Panc1 (cell line): ENCODE data around the gene TBCB. TPM values are rescaled to one million over a fixed set of nuclear protein-coding genes. Genes with fewer than 3 reads are reported as not detected.
A peak's percentile ranks its signal among the peaks of the same experiment; 100 is the strongest.

Experiments used
- ATAC-seq: fragments of 200-7000 bp; cut with Tn5 transposase; 2 replicates; pipeline ENCODE4 v1.9.1; 2020; ENCODE audit warnings: mild to moderate bottlenecking, moderate library complexity
- BruUV-seq: library from RNA; stranded (reverse); fragments of 400-500 nt; replicated peaks from 2 replicates; lab custom pipeline; 2021; lab: Mats Ljungman, UMichigan
- CTCF ChIA-PET: fragments of 300-600 bp; sonication (Branson Sonifier 250); formaldehyde crosslinking; loops from one replicate; lab custom pipeline; 2022; ENCODE audit warnings: antibody characterized with exemption; lab: Charles Lee
- POLR2A ChIA-PET: fragments of 300-600 bp; sonication (Branson Sonifier 250); formaldehyde crosslinking; loops from one replicate; lab custom pipeline; 2022; ENCODE audit warnings: antibody characterized with exemption; lab: Charles Lee
- DNase-seq: peaks from one replicate; pipeline ENCODE4 v3.0.0-alpha.2; 2010; ENCODE audit warnings: low read depth, low spot score
- H3K27ac ChIP-seq: 2 replicates; pipeline ENCODE4 v1.5.1; 2011; ENCODE audit warnings: mild to moderate bottlenecking, low read length, inconsistent platforms
- H3K27me3 ChIP-seq: fragments of 200-500 bp; sonication (Bioruptor generic); 2 replicates; pipeline ENCODE4 v1.6.0; 2014; ENCODE audit warnings: low read length, inconsistent platforms; ENCODE audit not compliant: control insufficient read depth, insufficient read depth
- H3K36me3 ChIP-seq: fragments of 200-500 bp; sonication (Bioruptor generic); 2 replicates; pipeline ENCODE4 v1.5.1; 2014; ENCODE audit warnings: inconsistent platforms, mild to moderate bottlenecking, low read length, moderate library complexity; ENCODE audit not compliant: control insufficient read depth, insufficient read depth
- H3K4me1 ChIP-seq: 2 replicates; pipeline ENCODE4 v1.5.1; 2011; ENCODE audit warnings: inconsistent platforms, mild to moderate bottlenecking, low read length, moderate library complexity; ENCODE audit not compliant: control insufficient read depth, insufficient read depth
- H3K4me3 ChIP-seq, 2 experiments: 2 replicates each; pipeline ENCODE4 v1.5.1; 2011 to 2012; ENCODE audit warnings: low read depth in 2 of 2, low read length in 2 of 2, mild to moderate bottlenecking in 2 of 2, inconsistent platforms in 1 of 2, moderate library complexity in 1 of 2
- H3K9me3 ChIP-seq: fragments of 200-500 bp; sonication (Bioruptor generic); 2 replicates; pipeline ENCODE4 v1.5.1; 2014; ENCODE audit warnings: low read depth, mild to moderate bottlenecking, inconsistent platforms, low read length, moderate library complexity; ENCODE audit not compliant: control insufficient read depth, insufficient read depth
- CTCF ChIP-seq: fragments of 450-650 bp; IDR thresholded peaks from 2 replicates; pipeline ENCODE4 v1.5.1; 2017; ENCODE audit warnings: mild to moderate bottlenecking
- POLR2AphosphoS5 ChIP-seq: IDR thresholded peaks from 2 replicates; pipeline ENCODE4 v1.6.1; 2012; ENCODE audit warnings: mild to moderate bottlenecking, low read depth, low read length, moderate library complexity
- REST ChIP-seq, 2 experiments: IDR thresholded peaks; 2 replicates each; pipeline ENCODE4 v1.6.1; 2011 to 2012; ENCODE audit warnings: low read depth in 2 of 2, control low read depth in 1 of 2, low read length in 1 of 2, mild to moderate bottlenecking in 1 of 2, moderate library complexity in 1 of 2; ENCODE audit not compliant: insufficient read depth in 1 of 2
- SIN3A ChIP-seq: IDR thresholded peaks from 2 replicates; pipeline ENCODE4 v1.6.1; 2012; ENCODE audit warnings: low read depth, mild to moderate bottlenecking, low read length, moderate library complexity, borderline replicate concordance; ENCODE audit not compliant: insufficient read depth
- TCF7L2 ChIP-seq: IDR thresholded peaks from 2 replicates; pipeline ENCODE4 v1.6.1; 2011; ENCODE audit warnings: mild to moderate bottlenecking, low read depth, low read length, inconsistent platforms
- in situ Hi-C: cut with HindIII; loops from 2 replicates; pipeline ENCODE4 v1.10.0; 2016; ENCODE audit warnings: low sequenced_read_pairs, low pct_unique_long_range_greater_than_20kb
- intact Hi-C: fragments of 100-400 bp; cut with micrococcal nuclease; formaldehyde crosslinking; loops from one replicate; pipeline ENCODE4 v1.10.0; 2022; ENCODE audit not compliant: unreplicated experiment
- total RNA-seq: library from RNA; stranded (reverse); gene quantifications from one replicate; pipeline ENCODE4 v1.2.1, GENCODE V29; 2021; ENCODE audit not compliant: unreplicated experiment

The TBCB gene
- total RNA-seq, 1 experiment from 2014 or later, result 496 TPM

GRCh38 chr19:36149673-36150406 is 34.6 kb downstream of the TBCB start:
- POLR2A ChIA-PET, result no interaction called here

GRCh38 chr19:36150586-36150985 is 35.3 kb downstream of the TBCB start:
- Histone ChIP-seq H3K4me3 (no peak overlapping the region), H3K27me3 (no peaks in the 10 kb centered on the region), H3K27ac (no peak overlapping the region), H3K9me3 (no peaks in the 10 kb centered on the region), H3K4me1 (no peaks in the 10 kb centered on the region), H3K36me3 (peaks cover 6% of the 10 kb centered on the region; the same call in 1 of the 2 replicates)
- TF ChIP-seq REST (IDR thresholded peaks at IDR 0.05; ENCODE audit: insufficient read depth in 1 of 2, low read depth in 2 of 2, low read length in 1 of 2) (no peak), SIN3A (no peak)
- DNase-seq, result no peak
- ChIA-PET CTCF (no interaction called here), POLR2A (no interaction called here)
- in situ Hi-C loops (no loop called here), intact Hi-C loops (no loop called here)
- ATAC-seq, result no peak
- no TSS peak for BruUV-seq

More at GRCh38 chr19:36149673-36150406, 34.6 kb downstream of the TBCB start:
- no peak for ATAC-seq
- Histone ChIP-seq H3K4me3 (no peak overlapping the region), H3K4me1 (no peaks in the 10 kb centered on the region), H3K36me3 (peaks cover 8% of the 10 kb centered on the region; the same call in 1 of the 2 replicates), H3K27ac (no peak overlapping the region), H3K27me3 (no peaks in the 10 kb centered on the region), H3K9me3 (no peaks in the 10 kb centered on the region)
- TF ChIP-seq SIN3A, result no peak
- no peak for TF ChIP-seq POLR2AphosphoS5
- TF ChIP-seq TCF7L2, result no peak
- no peak for TF ChIP-seq REST (IDR thresholded peaks at IDR 0.05; ENCODE audit: insufficient read depth in 1 of 2, low read depth in 2 of 2, low read length in 1 of 2)
- no peak for TF ChIP-seq CTCF
- TSS peak; percentile 70 for BruUV-seq
- no peak for DNase-seq
- CTCF ChIA-PET, result no interaction called here
- intact Hi-C loops (no loop called here), in situ Hi-C loops (no loop called here)
